ENCODE data around the gene ELK3.

DNA sequence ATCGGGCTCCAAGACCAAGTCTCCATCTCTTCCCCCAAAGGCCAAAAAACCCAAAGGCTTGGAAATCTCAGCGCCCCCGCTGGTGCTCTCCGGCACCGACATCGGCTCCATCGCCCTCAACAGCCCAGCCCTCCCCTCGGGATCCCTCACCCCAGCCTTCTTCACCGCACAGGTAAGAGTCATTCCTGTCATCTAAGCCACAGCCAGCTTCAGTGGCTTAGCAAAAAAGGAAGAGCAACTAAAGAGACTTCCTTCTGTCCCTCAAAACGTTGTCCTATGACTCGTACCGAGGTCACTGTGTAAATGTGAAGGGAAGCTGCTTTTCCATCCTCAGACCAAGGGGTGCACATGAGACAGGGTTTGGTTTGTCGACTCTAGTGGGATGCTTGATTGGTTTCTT is 53.4 kb downstream of the ELK3 start:
- TF ChIP-seq POLR2A (IDR thresholded peaks at IDR 0.05) (no peak), EP300 (IDR thresholded peaks at IDR 0.05) (no peak)
- TF ChIP-seq, protein P1, sequence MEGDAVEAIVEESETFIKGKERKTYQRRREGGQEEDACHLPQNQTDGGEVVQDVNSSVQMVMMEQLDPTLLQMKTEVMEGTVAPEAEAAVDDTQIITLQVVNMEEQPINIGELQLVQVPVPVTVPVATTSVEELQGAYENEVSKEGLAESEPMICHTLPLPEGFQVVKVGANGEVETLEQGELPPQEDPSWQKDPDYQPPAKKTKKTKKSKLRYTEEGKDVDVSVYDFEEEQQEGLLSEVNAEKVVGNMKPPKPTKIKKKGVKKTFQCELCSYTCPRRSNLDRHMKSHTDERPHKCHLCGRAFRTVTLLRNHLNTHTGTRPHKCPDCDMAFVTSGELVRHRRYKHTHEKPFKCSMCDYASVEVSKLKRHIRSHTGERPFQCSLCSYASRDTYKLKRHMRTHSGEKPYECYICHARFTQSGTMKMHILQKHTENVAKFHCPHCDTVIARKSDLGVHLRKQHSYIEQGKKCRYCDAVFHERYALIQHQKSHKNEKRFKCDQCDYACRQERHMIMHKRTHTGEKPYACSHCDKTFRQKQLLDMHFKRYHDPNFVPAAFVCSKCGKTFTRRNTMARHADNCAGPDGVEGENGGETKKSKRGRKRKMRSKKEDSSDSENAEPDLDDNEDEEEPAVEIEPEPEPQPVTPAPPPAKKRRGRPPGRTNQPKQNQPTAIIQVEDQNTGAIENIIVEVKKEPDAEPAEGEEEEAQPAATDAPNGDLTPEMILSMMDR (IDR thresholded peaks at IDR 0.05), result no peak

All from stomach (tissue), 4 donors.